ENCODE results near the gene KIRREL3.

The KIRREL3 gene

DNA sequence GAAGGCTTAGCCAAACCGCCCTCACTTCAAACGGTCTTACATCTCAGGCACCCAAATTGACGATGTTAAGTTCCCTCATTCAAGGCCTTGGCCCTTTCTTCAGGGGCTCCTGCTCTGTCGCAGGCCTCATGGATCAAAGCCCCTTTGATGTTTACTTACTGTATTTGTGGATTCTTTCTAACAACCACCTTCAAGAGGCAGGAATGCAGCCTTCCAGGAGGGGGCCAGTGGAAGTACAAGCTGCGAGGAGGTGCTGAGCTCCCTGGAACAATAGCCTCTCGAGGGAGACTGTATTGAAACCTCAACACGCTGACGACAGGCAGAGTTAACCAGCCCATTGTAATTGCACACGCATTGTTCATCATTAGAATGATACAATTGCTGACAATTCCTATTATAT lies 436.0 kb downstream of the KIRREL3 start:
- H3K4me3 ChIP-seq (ENCODE audit: low read length), result no peak overlapping the region
- TF ChIP-seq, protein P1, sequence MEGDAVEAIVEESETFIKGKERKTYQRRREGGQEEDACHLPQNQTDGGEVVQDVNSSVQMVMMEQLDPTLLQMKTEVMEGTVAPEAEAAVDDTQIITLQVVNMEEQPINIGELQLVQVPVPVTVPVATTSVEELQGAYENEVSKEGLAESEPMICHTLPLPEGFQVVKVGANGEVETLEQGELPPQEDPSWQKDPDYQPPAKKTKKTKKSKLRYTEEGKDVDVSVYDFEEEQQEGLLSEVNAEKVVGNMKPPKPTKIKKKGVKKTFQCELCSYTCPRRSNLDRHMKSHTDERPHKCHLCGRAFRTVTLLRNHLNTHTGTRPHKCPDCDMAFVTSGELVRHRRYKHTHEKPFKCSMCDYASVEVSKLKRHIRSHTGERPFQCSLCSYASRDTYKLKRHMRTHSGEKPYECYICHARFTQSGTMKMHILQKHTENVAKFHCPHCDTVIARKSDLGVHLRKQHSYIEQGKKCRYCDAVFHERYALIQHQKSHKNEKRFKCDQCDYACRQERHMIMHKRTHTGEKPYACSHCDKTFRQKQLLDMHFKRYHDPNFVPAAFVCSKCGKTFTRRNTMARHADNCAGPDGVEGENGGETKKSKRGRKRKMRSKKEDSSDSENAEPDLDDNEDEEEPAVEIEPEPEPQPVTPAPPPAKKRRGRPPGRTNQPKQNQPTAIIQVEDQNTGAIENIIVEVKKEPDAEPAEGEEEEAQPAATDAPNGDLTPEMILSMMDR (conservative IDR thresholded peaks at IDR 0.05; ENCODE audit: low read depth, low read length), result no peak
- no peak for DNase-seq (ENCODE audit: low read depth)

DNA sequence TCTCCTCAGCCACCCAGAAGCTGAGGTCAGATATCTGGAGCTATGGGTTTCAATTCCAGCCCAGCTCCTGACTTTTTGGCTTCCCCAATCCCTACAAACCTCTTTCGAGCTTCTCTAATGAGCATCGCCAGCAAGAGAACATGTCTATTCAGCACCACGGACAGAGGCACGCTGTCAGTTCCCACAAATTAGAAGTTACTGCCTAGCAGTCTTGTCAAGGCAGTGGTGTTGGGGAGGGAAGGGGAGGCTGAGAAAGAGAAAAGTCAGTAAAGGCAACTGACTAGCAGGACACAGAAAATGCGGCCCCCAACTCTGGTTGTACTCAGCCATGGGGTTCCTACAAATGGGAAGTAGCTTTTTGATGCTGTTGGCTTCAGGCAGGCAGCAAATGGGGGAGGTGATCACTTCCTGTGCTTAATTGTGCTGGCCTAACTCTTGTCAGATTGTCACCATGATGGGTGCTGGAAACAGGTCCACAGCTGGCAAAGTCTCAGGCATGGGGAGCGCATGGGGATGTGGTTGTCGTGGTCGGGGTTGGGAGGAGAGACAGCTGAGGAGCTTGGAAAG lies 439.2 kb downstream of the KIRREL3 start:
- no peak for DNase-seq (ENCODE audit: low read depth)
- TF ChIP-seq, protein P1 (conservative IDR thresholded peaks at IDR 0.05; ENCODE audit: low read depth, low read length), result no peak
- no peak overlapping the region for H3K4me3 ChIP-seq (ENCODE audit: low read length)

DNA sequence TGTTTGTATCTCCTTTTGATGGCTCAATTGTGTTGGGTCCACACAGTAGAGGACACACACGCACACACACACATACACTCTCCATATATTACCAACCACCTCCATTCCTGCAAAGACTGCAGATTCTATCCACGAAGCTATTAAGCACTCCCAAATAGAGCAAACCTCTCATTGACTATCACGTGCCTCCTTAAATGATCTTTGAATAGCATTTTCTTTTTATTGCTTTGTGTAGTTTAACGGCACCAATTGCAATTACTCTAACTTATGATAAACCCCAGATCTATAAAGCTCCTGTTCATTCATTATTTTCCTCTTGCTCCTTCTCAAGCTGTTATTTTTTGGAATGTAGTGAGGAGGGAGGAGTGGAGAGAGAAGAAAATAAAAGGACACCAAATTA lies 440.3 kb downstream of the KIRREL3 start:
- no peak for DNase-seq (ENCODE audit: low read depth)
- TF ChIP-seq, protein P1 (conservative IDR thresholded peaks at IDR 0.05; ENCODE audit: low read depth, low read length), result no peak
- no peak overlapping the region for H3K4me3 ChIP-seq (ENCODE audit: low read length)

DNA sequence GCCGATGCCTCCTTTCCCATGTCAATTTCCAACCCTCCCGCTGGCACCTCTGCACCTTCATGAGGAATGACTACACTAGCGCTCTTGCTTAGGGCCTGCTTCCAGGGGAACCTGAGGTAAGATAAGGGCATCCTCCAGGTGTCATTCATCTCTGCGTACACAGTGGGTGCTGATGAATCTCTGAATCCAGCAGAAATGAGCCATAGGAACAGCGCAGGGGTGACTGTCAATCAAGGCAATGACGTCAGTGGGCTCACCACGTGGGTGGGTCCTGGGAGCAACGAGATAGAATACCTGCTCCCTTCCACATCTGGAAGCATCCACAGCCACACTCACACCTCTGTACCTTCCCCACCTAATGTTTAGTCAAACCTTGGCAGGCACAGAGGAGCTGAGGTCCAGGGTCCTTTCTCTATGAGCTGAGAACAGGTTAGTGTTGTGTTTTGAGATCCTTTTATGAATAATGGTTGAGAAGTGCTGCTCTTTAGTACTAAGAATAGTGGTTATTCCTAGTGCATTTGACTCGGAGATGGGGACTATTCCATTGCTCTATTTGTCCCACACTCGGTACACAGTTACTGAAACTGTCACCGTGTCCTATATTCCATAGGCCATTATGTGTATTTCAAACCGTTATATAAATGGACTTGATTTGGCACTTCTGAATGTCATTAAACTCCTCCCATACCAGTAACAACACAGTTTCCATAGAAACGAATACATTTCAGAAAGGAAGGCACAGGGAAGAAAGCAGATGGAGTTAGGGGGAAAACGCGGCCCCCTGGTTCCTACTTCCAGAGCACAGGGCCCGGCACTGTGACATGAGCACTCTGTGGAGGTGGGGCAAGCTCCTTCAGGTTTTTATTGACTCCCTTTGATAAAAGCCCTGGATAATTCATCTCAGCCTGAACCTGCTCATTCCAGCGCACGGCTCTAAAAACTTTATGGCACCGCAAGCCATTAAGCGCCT lies 451.7 kb downstream of the KIRREL3 start:
- no peak for DNase-seq (ENCODE audit: low read depth)

DNA sequence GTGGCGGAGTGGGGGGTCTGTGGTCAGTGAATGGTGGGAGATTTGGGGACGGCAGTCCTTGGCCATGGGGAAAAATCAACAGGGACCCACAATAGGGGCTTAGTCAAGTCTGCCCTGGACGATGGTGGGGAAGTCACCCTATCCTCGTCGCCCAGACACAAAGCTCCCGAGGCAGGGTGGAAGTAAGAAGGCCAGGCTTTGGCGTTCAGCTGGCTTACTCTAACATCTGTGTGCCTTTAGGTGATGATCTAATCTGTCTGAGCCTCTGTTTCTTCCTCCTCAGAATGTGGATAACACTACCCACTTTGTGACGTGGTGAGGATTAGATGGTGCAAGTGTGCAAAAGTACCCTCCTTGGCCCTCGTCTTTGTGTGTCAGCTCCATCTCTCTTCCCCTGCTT lies 452.9 kb downstream of the KIRREL3 start:
- TF ChIP-seq, protein P1 (conservative IDR thresholded peaks at IDR 0.05; ENCODE audit: low read depth, low read length), result no peak
- no peak overlapping the region for H3K4me3 ChIP-seq (ENCODE audit: low read length)
- DNase-seq (ENCODE audit: low read depth), result no peak

More for the DNA sequence above, 451.7 kb downstream of the KIRREL3 start:
- no peak overlapping the region for H3K4me3 ChIP-seq (ENCODE audit: low read length)
- TF ChIP-seq, protein P1 (conservative IDR thresholded peaks at IDR 0.05; ENCODE audit: low read depth, low read length), result no peak

DNA sequence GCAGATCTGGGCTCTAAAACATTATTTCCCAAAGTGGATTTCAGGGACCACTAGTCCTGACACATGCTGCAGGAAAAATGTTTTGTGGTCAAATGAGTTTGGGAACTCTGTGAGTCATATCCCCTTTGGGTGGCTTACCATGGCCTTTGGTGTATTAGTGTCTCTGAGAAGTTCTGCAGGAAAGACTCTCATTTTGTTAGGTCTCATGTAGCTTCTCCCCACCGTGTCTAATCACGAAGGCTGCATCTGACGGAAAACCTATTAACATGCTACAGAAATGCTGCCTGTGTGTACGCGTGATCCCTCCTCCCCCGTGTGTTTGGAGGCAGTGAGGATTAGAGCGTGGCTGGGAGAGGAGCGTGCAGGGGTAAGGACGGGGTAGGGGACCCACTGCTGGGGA lies 453.4 kb downstream of the KIRREL3 start:
- H3K4me3 ChIP-seq (ENCODE audit: low read length), result no peak overlapping the region
- TF ChIP-seq, protein P1 (conservative IDR thresholded peaks at IDR 0.05; ENCODE audit: low read depth, low read length), result no peak
- no peak for DNase-seq (ENCODE audit: low read depth)
